ENCODE measurements around the gene C3orf62. TPM values are rescaled to one million over a fixed set of nuclear protein-coding genes. Genes with fewer than 3 reads are reported as not detected.
"Not testable (repeated sequence)": the region's sequence is repeated elsewhere in the genome, so short reads cannot be mapped to it uniquely, and the experiment has no call there.

The C3orf62 gene
- total RNA-seq, 1 experiment from 2014 or later, result 6.9 TPM

DNA sequence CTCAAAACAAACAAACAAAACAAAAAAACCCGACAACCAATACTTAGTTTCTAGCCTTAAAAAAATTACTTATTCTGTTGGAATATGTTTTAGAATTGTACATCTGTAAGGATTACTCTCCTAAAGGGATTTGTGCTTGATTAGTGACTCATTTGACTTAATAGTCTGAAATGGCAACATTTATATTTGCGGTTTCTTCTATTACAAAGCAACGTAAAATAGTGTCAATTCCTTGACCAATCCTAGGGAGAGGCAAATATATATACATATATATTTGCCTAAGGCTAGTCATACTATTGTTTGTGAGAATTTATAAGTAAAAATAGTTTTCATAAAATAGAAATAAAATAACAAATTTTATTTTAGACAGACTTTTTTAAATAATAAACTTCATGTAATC lies 39.7 kb downstream of the C3orf62 start:
- no peak for DNase-seq
- Histone ChIP-seq H3K27me3 (ENCODE audit: insufficient read depth, low read depth) (no peaks in the 10 kb centered on the region), H4K20me1 (ENCODE audit: insufficient read depth) (no peaks in the 10 kb centered on the region), H3K9me2 (ENCODE audit: insufficient read depth) (no peaks in the 10 kb centered on the region), H3K9me3 (ENCODE audit: insufficient read depth, low read depth) (peaks cover 20% of the 10 kb centered on the region; the same call in 1 of the 2 replicates), H3K27ac (no peak overlapping the region), H3K4me1 (replicated peaks; ENCODE audit: insufficient read depth) (peaks cover 12% of the 10 kb centered on the region; the same call in 1 of the 2 replicates), H2AFZ (no peak overlapping the region), H3K79me2 (ENCODE audit: low read depth) (no peaks in the 10 kb centered on the region), H3F3A (ENCODE audit: insufficient read depth, low read depth) (peaks cover 12% of the 10 kb centered on the region), H3K4me3 (no peak overlapping the region), H3K4me2 (no peak overlapping the region), H3K36me3 (ENCODE audit: low read depth) (no peaks in the 10 kb centered on the region)
- no peak for TF ChIP-seq EZH2 (IDR thresholded peaks at IDR 0.05; ENCODE audit: low read depth)
- TF ChIP-seq, protein P1, sequence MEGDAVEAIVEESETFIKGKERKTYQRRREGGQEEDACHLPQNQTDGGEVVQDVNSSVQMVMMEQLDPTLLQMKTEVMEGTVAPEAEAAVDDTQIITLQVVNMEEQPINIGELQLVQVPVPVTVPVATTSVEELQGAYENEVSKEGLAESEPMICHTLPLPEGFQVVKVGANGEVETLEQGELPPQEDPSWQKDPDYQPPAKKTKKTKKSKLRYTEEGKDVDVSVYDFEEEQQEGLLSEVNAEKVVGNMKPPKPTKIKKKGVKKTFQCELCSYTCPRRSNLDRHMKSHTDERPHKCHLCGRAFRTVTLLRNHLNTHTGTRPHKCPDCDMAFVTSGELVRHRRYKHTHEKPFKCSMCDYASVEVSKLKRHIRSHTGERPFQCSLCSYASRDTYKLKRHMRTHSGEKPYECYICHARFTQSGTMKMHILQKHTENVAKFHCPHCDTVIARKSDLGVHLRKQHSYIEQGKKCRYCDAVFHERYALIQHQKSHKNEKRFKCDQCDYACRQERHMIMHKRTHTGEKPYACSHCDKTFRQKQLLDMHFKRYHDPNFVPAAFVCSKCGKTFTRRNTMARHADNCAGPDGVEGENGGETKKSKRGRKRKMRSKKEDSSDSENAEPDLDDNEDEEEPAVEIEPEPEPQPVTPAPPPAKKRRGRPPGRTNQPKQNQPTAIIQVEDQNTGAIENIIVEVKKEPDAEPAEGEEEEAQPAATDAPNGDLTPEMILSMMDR (conservative IDR thresholded peaks at IDR 0.05), result no peak
- POLR2A ChIA-PET (ENCODE audit: unreplicated experiment), result no interaction called here
- no TSS peak for BruUV-seq (replicated peaks)
- CTCF ChIA-PET, result no interaction called here
- intact Hi-C loops (cut with micrococcal nuclease; ENCODE audit: unreplicated experiment), result loop anchor here (5.0 kb wide), 1 partner anchor 65 kb away; the partner anchor contains the start of gene KLHDC8B

DNA sequence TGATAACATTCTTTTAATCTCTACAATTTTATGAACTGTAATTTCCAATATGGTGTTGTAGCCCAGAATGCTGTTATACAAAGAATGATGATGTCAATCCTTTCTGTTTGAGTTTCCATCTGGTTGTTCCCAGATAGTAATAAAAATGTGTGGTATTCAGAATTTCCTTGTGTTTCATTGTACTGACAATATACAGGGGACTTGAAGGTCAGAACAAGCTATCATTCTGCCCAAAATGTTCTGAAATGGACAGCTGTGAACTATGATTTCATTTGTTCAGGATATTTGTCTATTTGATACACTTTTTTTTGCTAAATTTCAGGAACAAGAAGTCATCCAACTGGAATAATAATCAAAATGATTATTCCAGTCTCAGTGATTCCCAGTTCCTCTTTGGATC lies 40.8 kb downstream of the C3orf62 start:
- Histone ChIP-seq H3K36me3 (ENCODE audit: low read depth) (no peaks in the 10 kb centered on the region), H3K27me3 (ENCODE audit: insufficient read depth, low read depth) (no peaks in the 10 kb centered on the region), H3K4me2 (no peak overlapping the region), H2AFZ (no peak overlapping the region), H3K4me1 (replicated peaks; ENCODE audit: insufficient read depth) (peaks cover 12% of the 10 kb centered on the region; the same call in 1 of the 2 replicates), H3K4me3 (no peak overlapping the region), H3K9me2 (ENCODE audit: insufficient read depth) (no peaks in the 10 kb centered on the region), H3K27ac (no peak overlapping the region), H3F3A (ENCODE audit: insufficient read depth, low read depth) (peaks cover 12% of the 10 kb centered on the region), H4K20me1 (ENCODE audit: insufficient read depth) (no peaks in the 10 kb centered on the region), H3K9me3 (ENCODE audit: insufficient read depth, low read depth) (peaks cover 20% of the 10 kb centered on the region; the same call in 1 of the 2 replicates), H3K79me2 (ENCODE audit: low read depth) (no peaks in the 10 kb centered on the region)
- TF ChIP-seq EZH2 (IDR thresholded peaks at IDR 0.05; ENCODE audit: low read depth), result no peak
- TF ChIP-seq, protein P1 (conservative IDR thresholded peaks at IDR 0.05), result no peak
- DNase-seq, result no peak
- POLR2A ChIA-PET (ENCODE audit: unreplicated experiment), result no interaction called here
- intact Hi-C loops (cut with micrococcal nuclease; ENCODE audit: unreplicated experiment), result loop anchor here (5.0 kb wide), 1 partner anchor 64 kb away; the partner anchor contains the start of gene KLHDC8B
- CTCF ChIA-PET, result no interaction called here
- no TSS peak for BruUV-seq (replicated peaks)

DNA sequence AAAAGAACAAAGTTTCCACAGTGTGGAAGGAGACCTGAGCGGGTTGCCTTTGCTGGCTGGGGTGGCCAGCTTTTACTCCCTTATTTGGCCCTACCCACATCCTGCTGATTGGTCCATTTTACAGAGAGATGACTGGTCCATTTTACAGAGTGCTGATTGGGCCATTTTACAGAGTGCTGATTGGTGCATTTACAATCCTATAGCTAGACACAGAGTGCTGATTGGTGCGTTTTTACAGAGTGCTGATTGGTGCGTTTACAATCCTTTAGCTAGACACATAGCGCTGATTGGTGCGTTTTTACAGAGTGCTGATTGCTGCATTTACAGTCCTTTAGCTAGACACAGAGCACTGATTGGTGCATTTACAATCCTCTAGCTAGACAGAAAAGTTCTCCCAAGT lies 48.2 kb downstream of the C3orf62 start:
- H2AFZ ChIP-seq; H3K4me3 ChIP-seq; BruUV-seq (replicated peaks); H3K9me2 ChIP-seq (ENCODE audit: insufficient read depth); H3K9me3 ChIP-seq (ENCODE audit: insufficient read depth, low read depth); H4K20me1 ChIP-seq (ENCODE audit: insufficient read depth); CTCF ChIA-PET; intact Hi-C loops (cut with micrococcal nuclease; ENCODE audit: unreplicated experiment); H3F3A ChIP-seq (ENCODE audit: insufficient read depth, low read depth); H3K36me3 ChIP-seq (ENCODE audit: low read depth); H3K27me3 ChIP-seq (ENCODE audit: insufficient read depth, low read depth); H3K4me1 ChIP-seq (replicated peaks; ENCODE audit: insufficient read depth); H3K4me2 ChIP-seq; DNase-seq; POLR2A ChIA-PET (ENCODE audit: unreplicated experiment); H3K27ac ChIP-seq; H3K79me2 ChIP-seq (ENCODE audit: low read depth): not testable (repeated sequence)

DNA sequence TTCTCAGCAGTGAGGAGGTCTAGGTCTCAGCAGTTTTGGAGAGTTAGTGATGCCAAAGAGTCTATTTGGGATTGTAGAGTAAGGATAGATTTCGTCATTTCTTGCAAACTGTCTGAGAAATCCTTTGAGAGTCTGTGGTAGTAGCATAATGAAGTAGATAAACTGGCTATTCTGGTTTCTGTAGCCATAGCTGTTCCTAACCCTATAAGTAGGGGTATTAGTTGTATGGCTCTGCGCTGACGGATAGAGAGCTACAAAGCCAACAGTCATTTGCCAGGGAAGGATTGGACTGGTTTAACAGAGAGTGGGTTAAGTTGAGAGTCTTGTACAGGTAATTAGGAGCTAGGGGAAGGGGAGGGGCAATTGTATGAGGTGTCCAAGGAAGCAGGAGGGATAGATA lies 55.0 kb downstream of the C3orf62 start:
- ChIA-PET POLR2A (ENCODE audit: unreplicated experiment) (no interaction called here), CTCF (interaction anchor here (0.7 kb wide), 1 partner anchor 778 kb away, joined by 3 read pairs; no protein-coding TSS in a partner anchor)
- Histone ChIP-seq H3K4me3 (no peak overlapping the region; the same call in 1 of the 2 replicates), H3K4me1 (replicated peaks; ENCODE audit: insufficient read depth) (peaks cover 46% of the 10 kb centered on the region), H2AFZ (no peak overlapping the region), H3F3A (ENCODE audit: insufficient read depth, low read depth) (peaks cover 33% of the 10 kb centered on the region; the same call in 1 of the 2 replicates), H3K9me2 (ENCODE audit: insufficient read depth) (no peaks in the 10 kb centered on the region), H3K79me2 (ENCODE audit: low read depth) (no peaks in the 10 kb centered on the region), H4K20me1 (ENCODE audit: insufficient read depth) (no peaks in the 10 kb centered on the region), H3K4me2 (peak overlapping the region; percentile 60), H3K9me3 (ENCODE audit: insufficient read depth, low read depth) (no peaks in the 10 kb centered on the region), H3K27me3 (ENCODE audit: insufficient read depth, low read depth) (no peaks in the 10 kb centered on the region), H3K27ac (peak overlapping the region; percentile 66), H3K36me3 (ENCODE audit: low read depth) (no peaks in the 10 kb centered on the region)
- TF ChIP-seq EZH2 (IDR thresholded peaks at IDR 0.05; ENCODE audit: low read depth), result no peak
- TF ChIP-seq, protein P1 (conservative IDR thresholded peaks at IDR 0.05), result no peak
- no TSS peak for BruUV-seq (replicated peaks)
- peak; percentile 7 to 76 for DNase-seq
- intact Hi-C loops (cut with micrococcal nuclease; ENCODE audit: unreplicated experiment), result no loop called here

DNA sequence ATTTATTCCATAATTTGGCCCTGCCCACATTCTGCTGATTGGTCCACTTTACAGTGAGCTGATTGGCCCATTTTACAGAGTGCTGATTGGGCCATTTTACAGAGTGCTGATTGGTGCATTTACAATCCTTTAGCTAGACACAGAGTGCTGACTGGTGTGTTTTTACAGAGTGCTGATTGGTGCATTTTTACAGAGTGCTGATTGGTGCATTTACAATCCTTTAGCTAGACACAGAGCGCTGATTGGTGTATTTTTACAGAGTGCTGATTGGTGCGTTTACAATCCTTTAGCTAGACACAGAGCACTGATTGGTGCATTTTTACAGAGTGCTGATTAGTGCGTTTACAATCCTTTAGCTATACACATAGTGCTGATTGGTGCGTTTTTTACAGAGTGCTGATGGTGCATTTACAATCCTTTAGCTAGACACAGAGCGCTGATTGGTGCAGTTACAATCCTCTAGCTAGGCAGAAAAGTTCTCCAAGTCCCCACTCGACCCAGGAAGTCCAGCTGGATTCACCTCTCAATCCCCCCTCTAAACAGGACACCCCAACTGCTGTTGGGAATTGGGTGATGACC lies 56.0 kb downstream of the C3orf62 start:
- Histone ChIP-seq H3F3A (ENCODE audit: insufficient read depth, low read depth) (peaks cover 33% of the 10 kb centered on the region; the same call in 1 of the 2 replicates), H3K4me2 (peak overlapping the region; percentile 60; the same call in 1 of the 2 replicates), H3K4me1 (replicated peaks; ENCODE audit: insufficient read depth) (peaks cover 46% of the 10 kb centered on the region), H3K27ac (peak overlapping the region; percentile 66)
- H3K9me2 ChIP-seq (ENCODE audit: insufficient read depth); DNase-seq; H4K20me1 ChIP-seq (ENCODE audit: insufficient read depth); H3K79me2 ChIP-seq (ENCODE audit: low read depth); H3K36me3 ChIP-seq (ENCODE audit: low read depth); intact Hi-C loops (cut with micrococcal nuclease; ENCODE audit: unreplicated experiment); H3K4me3 ChIP-seq; H3K9me3 ChIP-seq (ENCODE audit: insufficient read depth, low read depth); BruUV-seq (replicated peaks); H3K27me3 ChIP-seq (ENCODE audit: insufficient read depth, low read depth); H2AFZ ChIP-seq: not testable (repeated sequence)
- POLR2A ChIA-PET (ENCODE audit: unreplicated experiment), result interaction anchor here (0.6 kb wide), 1 partner anchor 120 kb away, joined by 5 read pairs; no protein-coding TSS in a partner anchor
- CTCF ChIA-PET, result interaction anchor here (0.5 to 0.7 kb wide), 2 partner anchors 24 to 777 kb away, joined by 3 read pairs; no protein-coding TSS in a partner anchor

Measured in PC-9 (cell line).